Measurements from ENCODE around the gene FBXO9. TPM values are rescaled to one million over a fixed set of nuclear protein-coding genes. Genes with fewer than 3 reads are reported as not detected.

The FBXO9 gene
- 21.5 and 25.7 TPM in 2 replicates for total RNA-seq

GRCh38 chr6:53065266-53066076 is at the start of gene FBXO9:
Gene FBXO9 (plus strand): TSS chr6:53065404. CDS start chr6:53065790, 386 bp downstream.

DNA sequence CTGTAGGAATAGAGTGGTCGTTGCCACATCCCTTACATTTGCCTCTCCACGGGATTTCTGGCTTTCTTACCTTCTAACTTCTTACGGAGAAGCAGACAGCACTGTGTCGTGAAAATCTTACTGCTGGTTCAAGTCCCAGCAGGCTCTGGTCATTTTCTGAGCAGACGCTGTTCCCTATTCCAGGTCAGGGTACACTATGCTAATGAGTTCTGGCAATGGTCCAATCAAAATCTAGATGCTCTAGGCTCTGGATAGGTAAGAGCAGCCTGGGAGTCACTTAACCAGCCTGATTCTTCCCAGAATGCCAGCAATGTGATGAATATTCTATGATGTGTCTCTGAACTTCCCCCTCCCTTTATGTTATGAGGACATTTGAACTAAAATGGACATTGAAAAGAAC is 83.5 kb downstream of the FBXO9 start, which contains the start of gene GCM1:
Gene GCM1 (minus strand): TSS at position 158 of the 400 bp plus-strand sequence. CDS start 3,209 bp downstream, outside the sequence.

Other genes starting within 250 kb of the FBXO9 start
- not detected in 2 replicates for gene GSTA5, start 224.6 kb upstream of the FBXO9 start, total RNA-seq
- gene GSTA3, start 155.7 kb upstream of the FBXO9 start, total RNA-seq, result not detected in 2 replicates
- 11.9 and 20.9 TPM in 2 replicates for gene GSTA4, start 70.1 kb upstream of the FBXO9 start, total RNA-seq
- 3.9 and 5.0 TPM in 2 replicates for gene CILK1, start 3.6 kb upstream of the FBXO9 start, total RNA-seq
- gene GCM1, start 83.4 kb downstream of the FBXO9 start, total RNA-seq, result under 0.01 TPM in 1 of 2 replicates, not detected in the other